Renal cortical epithelial cell (primary cell): Measurements from ENCODE around the gene KCNJ10. TPM values are rescaled to one million over a fixed set of nuclear protein-coding genes. Genes with fewer than 3 reads are reported as not detected.

Experiments used
- DNase-seq: peaks from one replicate; pipeline ENCODE4 v3.0.0-alpha.2; 2011; ENCODE audit warnings: low read depth
- total RNA-seq: library from RNA; depleted of rRNA; stranded (reverse); fragments of >200 nt; gene quantifications from 2 replicates; pipeline ENCODE4 v1.2.3, GENCODE V29; 2014

Gene KCNJ10
- total RNA-seq, 1 donor from 2014 or later, result 0.15 TPM

- no peak for DNase-seq
Measured at GRCh38 chr1:160084771-160085321, 14.9 kb upstream of the KCNJ10 start.

DNA sequence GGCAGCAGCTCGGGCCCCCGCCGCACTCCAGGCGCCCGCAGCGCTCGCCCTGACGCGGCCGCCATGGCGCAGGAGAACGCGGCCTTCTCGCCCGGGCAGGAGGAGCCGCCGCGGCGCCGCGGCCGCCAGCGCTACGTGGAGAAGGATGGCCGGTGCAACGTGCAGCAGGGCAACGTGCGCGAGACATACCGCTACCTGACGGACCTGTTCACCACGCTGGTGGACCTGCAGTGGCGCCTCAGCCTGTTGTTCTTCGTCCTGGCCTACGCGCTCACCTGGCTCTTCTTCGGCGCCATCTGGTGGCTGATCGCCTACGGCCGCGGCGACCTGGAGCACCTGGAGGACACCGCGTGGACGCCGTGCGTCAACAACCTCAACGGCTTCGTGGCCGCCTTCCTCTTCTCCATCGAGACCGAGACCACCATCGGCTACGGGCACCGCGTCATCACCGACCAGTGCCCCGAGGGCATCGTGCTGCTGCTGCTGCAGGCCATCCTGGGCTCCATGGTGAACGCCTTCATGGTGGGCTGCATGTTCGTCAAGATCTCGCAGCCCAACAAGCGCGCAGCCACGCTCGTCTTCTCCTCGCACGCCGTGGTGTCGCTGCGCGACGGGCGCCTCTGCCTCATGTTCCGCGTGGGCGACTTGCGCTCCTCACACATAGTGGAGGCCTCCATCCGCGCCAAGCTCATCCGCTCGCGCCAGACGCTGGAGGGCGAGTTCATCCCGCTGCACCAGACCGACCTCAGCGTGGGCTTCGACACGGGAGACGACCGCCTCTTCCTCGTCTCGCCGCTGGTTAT, 14.2 kb upstream of the KCNJ10 start:
- DNase-seq, result no peak

DNA sequence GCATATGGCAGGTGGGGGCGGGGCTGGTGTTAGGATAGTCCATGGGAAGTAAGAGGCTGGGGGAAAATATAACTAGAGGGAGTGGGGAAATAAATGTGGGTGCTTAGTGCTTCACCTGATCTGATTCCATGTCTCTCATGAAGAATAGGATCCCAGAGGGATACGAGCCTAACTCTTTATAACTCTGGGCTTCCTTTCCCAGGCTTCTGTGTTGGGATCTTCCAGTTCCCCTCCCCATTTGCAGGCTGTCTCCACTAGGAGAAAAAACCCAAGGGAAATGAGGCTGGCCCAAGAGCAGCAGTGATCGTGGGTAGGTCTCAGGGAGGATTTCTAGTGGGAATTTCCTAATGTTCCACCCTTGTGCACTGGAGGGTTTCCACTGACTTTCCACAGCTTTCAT, 13.0 kb upstream of the KCNJ10 start:
- DNase-seq, result no peak

DNA sequence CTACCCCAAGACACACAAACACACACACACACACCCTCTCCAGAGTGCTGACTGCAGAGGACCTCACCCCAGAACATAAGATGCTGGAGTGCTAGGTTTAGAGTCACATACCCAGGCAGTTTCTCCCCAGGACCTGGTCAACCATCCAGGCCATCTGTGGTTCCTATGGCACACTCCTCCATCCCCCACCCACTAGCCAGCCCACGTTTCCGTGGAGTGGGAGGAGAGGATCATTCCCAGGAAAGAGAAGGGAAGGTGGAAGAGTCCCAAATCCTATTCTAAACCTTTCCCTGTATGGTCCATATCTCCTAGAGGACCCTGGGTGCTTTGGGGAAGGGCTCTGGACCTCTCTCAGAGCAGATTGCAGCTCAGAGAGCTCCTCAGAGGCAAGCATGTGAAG, 12.5 kb upstream of the KCNJ10 start:
- DNase-seq, result no peak

DNA sequence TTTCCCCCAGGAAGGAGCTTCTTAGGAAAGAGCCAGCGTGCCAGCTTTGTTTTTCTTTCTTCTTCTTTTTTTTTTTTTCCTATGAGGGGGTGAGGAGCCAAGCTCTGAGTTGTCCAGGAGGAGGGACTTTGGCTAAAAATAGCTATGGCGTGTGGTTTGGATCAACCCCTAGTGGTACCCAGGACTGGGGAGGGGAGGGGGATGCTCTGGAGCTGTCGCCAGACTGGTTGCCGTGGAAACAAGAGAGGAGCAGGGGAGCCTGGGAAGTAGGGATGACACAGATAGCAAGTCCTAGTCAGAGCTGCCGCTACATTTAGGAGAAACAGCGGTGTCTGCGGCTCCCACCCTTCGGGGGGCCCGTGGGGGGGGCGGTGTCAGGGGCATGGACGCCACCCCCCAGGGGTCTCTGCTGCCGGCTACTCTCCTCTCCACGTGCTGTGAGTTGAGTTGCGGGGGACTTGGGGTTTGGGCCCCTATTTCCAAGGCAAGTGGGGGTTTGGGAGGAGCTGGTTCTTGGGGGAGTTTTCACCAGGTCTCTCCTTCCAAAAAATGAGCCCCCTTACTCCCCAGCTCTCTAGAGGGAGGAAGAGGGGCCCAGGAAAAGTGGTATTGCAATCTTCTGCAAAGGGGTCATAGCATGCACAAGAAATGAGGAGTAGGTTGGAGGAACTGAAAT, 11.4 kb upstream of the KCNJ10 start, which contains the start of gene KCNJ9:
Gene KCNJ9, plus strand, starts transcription at position 278 of the 676 bp plus-strand sequence. CDS start 2,493 bp downstream, outside the sequence.
- no peak for DNase-seq

- no peak for DNase-seq
Measured at GRCh38 chr1:160080381-160081100, 10.6 kb upstream of the KCNJ10 start.

DNA sequence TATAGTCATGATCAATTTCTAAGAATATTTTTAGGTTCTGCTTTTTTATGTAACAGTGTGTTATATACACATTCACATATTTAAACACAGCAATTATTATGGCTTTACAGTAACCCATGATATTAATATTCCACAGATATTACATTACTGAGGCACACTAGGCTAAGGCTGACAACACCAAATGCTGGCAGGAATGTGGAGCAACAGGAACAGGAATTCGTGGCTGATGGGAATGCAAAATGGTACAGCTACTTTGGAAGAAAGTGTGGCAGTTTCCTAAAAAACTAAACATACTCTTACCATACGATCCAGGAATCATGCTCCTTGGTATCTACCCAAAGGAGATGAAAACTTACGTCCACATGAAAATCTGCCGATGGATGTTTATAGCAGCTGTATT, 9.5 kb upstream of the KCNJ10 start:
- no peak for DNase-seq

- DNase-seq, result no peak
Measured at GRCh38 chr1:160078512-160079195, 8.7 kb upstream of the KCNJ10 start.

GRCh38 chr1:160077486-160077885, 7.5 kb upstream of the KCNJ10 start:
- no peak for DNase-seq

DNA sequence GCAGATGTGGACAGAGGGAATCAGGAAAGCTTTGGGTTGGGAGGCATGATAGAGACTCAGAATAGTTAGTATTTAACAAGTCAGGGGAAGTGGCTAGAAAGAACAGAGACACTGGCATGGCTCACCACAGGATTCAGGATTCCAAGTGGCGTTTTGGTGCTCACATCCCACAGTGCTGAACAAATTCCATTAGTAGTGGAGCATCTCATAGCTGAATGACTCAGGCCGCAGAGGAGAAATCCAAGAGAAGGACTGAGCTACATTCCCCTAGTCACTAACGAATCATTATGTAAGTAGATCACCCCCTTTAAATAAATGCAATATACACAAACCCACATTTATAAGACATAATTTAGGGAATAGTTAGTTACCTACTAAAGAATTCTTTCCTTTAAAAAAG, 6.3 kb upstream of the KCNJ10 start:
- DNase-seq, result no peak

DNA sequence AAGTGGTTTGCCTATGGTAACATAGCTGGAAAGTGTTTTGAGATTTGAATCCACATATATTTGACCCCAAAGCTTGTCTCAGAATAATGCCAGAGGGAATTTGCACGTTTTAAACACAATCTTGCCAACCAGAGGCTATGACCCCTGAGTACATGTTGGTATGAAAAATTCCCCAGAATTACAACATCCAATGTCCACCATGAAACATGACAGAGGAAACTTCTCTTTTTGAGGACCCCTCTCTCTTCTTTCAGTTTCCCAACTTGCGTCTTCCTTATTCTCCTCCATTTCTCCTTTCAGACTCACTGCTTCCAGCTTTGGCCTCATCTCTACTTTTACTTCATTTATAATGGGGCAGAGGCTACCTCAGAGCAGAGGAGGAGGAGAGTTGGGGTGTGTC, 5.9 kb upstream of the KCNJ10 start:
- no peak for DNase-seq

DNA sequence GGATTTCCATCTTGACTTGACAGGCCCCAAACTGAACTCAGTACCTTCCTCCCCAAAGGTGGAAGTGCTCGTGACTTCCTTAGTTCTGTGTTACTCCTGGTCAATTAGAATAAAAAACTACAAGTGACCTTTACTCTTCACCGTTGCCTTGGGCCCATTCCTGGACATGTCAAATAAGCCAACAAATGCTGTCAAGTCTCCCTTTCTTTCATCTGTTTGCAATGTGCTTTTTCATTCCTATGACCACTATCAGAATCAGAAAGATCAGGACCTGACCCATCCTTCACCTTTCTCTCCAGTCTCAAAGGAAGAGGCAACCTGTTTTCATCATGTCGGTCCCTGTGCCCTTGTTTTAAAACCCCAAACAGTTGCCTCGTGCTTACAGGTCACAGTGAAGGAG, 4.9 kb upstream of the KCNJ10 start:
- no peak for DNase-seq

DNA sequence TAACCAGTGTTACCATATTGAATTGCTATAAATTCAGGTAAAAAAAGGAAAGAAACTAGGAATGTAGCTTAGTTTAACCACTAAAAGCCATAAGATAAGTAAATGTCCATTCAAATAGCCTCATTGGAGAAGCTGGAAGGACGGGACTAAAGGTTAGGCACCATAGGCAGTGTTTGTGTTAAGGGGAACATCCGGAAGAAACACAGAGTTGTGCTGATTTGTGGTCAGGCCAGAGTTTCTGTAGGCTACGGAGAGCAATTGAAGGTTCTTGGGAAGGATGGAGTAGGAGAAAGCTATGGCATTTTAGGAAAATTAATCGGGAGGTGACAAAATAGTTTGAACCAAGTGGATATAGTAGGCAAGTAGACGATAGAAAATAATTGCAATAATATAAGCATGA, 1.3 kb upstream of the KCNJ10 start:
- no peak for DNase-seq

DNA sequence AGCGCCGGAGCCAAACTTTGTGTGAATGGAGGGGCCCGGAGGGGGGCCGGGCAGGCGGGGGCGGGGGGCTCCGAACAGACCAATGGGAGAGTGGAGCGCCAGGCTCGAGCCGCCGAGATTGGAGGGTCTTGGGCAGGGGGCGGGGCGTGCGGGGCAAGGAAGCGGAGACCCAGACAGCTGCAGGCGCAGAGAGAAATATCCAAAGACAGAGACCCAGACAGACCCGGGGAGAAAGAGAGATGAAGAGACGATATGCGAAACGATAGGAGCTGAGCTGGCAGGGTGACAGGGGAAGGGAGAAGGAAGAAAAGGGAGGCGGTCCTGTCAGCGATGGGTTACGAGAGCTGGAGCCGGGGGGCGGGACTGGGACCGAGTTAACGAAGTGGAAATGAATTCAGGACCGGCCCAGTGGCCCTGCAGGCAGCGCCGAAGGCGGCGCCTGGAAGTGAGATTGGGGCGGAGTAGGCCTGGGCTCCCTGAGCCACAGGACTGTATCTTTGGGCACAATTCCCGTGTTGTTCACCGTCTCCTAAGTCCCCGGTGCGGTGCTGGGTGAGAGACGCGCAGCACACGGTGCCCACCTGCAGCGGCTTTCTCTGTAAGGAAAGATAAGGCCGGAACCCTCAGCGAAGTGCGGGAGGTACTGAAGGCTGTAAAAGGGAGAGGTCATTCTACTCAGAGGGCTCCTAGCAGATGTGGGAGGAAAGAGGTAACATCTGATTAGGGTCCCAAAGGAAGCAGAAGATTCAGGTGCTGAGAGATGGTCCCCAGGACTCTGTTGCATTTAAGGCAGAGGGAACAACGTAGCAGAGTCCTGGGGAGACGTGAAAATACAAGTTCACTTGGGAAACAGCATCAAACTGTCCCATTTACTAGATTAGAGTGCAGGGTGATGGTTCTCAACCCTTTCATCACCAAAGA, 543 bp upstream of the KCNJ10 start:
- DNase-seq, result peak; percentile 9

- no peak for DNase-seq
Measured at GRCh38 chr1:160068225-160068624, 1.7 kb downstream of the KCNJ10 start.

- DNase-seq, result no peak
Measured at GRCh38 chr1:160066829-160067745, 2.9 kb downstream of the KCNJ10 start.

DNA sequence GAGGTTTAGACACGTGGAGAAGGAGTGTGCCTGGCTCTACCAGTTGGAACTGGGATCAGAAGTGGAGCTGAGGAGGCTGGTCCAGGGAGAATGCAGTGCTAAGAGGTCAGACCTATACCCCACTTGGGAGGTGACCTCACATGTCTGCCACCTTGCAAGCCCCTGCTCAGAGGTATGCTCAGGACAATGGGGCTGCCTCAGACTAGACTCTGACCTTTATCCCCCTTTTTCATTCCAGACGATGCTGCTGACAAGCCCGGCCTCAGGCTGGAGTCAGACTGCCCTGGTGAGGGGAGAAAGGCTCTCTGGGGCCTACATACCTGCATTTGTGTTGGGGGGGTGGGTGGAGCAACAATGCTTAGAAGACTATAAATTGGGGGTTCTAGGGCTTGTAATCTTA, 5.2 kb downstream of the KCNJ10 start:
- no peak for DNase-seq

DNA sequence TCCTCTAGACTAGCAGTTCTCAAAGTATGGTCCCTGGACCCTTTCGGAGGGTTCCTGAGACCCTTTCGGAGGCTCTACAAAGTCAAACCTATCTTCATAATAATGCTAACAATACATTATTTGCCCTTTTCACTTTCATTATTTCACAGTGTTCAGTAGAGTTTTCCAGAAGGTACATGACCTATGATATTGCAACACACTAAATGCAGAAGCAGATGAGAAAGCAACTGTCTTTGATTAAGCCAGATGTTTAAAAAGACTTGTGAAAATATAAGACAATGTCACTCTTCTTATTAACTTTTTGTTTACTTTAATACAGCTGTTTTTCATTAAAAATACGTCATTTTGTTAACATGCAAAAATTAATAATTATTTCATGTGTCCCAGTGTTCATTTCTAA, 5.8 kb downstream of the KCNJ10 start:
- no peak for DNase-seq

DNA sequence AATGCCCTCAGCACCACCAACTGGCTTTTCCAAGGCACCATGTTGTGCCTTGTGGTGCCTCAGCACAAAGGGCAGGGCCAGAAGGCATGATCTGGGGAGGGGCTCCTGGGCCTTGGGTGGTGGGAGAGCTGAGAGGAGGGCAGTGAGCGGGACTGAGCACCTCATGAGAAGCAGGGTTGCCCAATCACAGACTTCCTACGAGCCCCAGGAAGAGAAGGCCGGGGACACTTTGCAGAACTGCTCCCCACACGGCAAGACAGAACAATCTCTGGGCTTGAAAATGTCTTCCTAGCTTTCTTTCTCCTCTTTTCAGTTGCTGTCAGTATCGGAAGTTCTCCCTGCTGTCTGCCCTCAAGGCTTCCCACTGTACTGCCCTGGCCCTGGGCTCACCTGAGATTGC, 6.8 kb downstream of the KCNJ10 start:
- no peak for DNase-seq

- no peak for DNase-seq
Measured at GRCh38 chr1:160062230-160062532, 7.8 kb downstream of the KCNJ10 start.
